AG04449 (cell line): ENCODE data around the gene TMEM256.
"Not testable (repeated sequence)": the region's sequence is repeated elsewhere in the genome, so short reads cannot be mapped to it uniquely, and the experiment has no call there.

Experiments
- CTCF ChIA-PET: fragments of 350-600 bp; formaldehyde crosslinking; extraction: SDS; loops from one replicate; lab custom pipeline; 2021; ENCODE audit warnings: antibody characterized with exemption; lab: Yijun Ruan, JAX
- POLR2A ChIA-PET: fragments of 400-600, 350-600 bp; formaldehyde crosslinking; extraction: SDS; loops from one replicate; lab custom pipeline; 2020; ENCODE audit warnings: antibody characterized with exemption, inconsistent platforms; lab: Yijun Ruan, JAX
- DNase-seq: peaks from one replicate; pipeline ENCODE4 v3.0.0-alpha.2; 2010; ENCODE audit warnings: low read depth, low spot score
- H3K4me3 ChIP-seq: 2 replicates; pipeline ENCODE4 v1.5.1; 2011; ENCODE audit warnings: low read depth, mild to moderate bottlenecking, control low read depth, low read length
- CTCF ChIP-seq: IDR thresholded peaks from one replicate; pipeline ENCODE4 v1.5.1; 2011; ENCODE audit warnings: mild to moderate bottlenecking, moderate library complexity, low read length, control low read depth, inconsistent platforms; ENCODE audit not compliant: insufficient read depth; ENCODE audit errors: missing control alignments

The TMEM256 gene

DNA sequence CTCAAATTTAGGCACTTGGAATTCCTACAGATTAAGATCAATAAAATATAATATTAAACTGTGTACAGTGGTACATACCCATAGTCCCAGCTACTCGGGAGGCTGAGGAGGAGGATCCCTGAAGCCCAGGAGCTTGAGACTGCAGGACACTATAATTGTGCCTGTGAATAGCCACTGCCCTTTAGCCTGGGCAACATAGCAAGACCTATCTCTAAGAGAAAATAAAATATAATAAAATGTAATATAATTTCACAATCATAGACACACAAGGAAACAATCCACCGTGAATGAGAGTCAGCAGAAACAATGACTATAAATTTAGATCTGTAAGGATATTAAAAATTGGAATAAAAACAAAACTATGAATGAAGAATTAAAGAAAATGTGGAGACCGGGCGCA is 33.0 kb downstream of the TMEM256 start:
- H3K4me3 ChIP-seq: no peak overlapping the region
- CTCF ChIA-PET: interaction anchor here (1.0 to 5.2 kb wide), 3 partner anchors 15 to 91 kb away, joined by 3 to 42 read pairs (median 3); partner anchors contain the start of gene TMEM95
- TF ChIP-seq CTCF: no peak
- POLR2A ChIA-PET: no interaction called here
- DNase-seq: no peak

DNA sequence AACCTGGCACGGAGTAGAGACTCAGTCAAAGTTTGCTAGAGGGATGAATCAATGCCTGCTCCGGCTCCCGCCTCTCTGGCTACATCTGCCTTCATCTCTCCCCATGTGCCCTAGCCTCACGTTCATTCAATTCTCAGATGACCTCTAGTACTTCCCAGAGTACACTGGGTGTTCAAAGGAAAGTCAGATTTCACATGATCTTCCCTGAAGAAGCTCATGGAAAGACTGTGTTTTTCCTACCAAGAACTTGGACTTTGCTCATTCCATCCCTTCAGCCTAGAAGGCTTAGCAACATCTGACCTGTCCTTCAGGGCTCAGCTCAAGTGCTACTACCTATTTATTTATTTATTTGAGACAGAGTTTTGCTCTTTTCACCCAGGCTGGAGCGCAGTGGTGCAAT is 34.1 kb downstream of the TMEM256 start:
- no peak overlapping the region for H3K4me3 ChIP-seq
- POLR2A ChIA-PET: no interaction called here
- DNase-seq: no peak
- CTCF ChIA-PET: interaction anchor here (1.2 to 5.2 kb wide), 3 partner anchors 10 to 18 kb away, joined by 3 to 42 read pairs (median 4); partner anchors contain the start of genes TMEM95 and TNK1
- TF ChIP-seq CTCF: no peak

DNA sequence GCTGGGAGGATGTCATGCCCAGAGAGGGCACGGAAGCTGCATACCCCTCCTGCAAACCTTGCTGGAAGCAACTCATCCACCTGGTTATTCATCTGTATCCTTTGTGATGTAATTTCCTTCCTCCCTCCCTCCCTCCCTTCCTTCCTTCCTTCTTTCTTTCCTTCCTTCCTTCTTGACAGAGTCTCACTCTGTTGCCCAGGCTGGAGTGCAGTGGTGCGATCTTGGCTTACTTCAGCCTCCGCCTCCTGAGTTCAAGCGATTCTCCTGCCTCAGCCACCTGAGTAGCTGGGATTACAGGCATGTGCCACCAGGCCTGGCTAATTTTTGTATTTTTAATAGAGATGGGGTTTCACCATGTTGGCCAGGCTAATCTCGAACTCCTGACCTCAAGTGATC is 35.3 kb downstream of the TMEM256 start:
- POLR2A ChIA-PET, DNase-seq, H3K4me3 ChIP-seq: not testable (repeated sequence)
- CTCF ChIA-PET: interaction anchor here (5.2 kb wide), 1 partner anchor 13 kb away, joined by 42 read pairs; the partner anchor contains the start of gene TMEM95

- no peak for DNase-seq
- no peak for TF ChIP-seq CTCF
- ChIA-PET POLR2A (interaction anchor here (0.7 kb wide), 1 partner anchor 15 kb away, joined by 3 read pairs; no protein-coding TSS in a partner anchor), CTCF (interaction anchor here (5.2 kb wide), 1 partner anchor 13 kb away, joined by 42 read pairs; the partner anchor contains the start of gene TMEM95)
- H3K4me3 ChIP-seq: no peak overlapping the region
Observed at GRCh38 chr17:7367918-7368598, 35.8 kb downstream of the TMEM256 start.

DNA sequence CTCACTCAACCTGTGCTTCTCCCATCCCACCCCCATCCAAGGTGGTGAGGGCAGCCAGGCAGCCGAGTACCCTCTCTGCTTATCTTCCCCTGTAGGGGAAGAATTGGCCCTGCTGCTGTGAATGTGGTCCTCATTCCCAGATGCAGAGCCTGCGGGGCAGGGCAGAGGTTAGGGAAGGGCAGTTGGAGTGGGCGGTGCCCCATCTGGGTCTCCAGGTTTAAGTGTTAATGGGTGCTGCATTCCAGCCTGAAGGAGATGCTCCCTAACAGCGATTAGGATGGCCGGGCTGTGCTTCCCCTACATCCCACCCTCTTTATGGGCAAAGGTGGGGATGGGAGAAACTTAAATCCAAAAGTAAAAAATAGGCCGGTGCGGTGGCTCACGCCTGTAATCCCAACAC is 36.8 kb downstream of the TMEM256 start:
- TF ChIP-seq CTCF: no peak
- ChIA-PET POLR2A (no interaction called here), CTCF (interaction anchor here (5.2 kb wide), 1 partner anchor 12 kb away, joined by 42 read pairs; the partner anchor contains the start of gene TMEM95)
- H3K4me3 ChIP-seq: no peak overlapping the region
- no peak for DNase-seq

- POLR2A ChIA-PET, DNase-seq: not testable (repeated sequence)
- CTCF ChIA-PET: interaction anchor here (1.6 kb wide), 1 partner anchor 10 kb away, joined by 13 read pairs; the partner anchor contains the start of gene TMEM95
Observed at GRCh38 chr17:7365963-7366362, 37.9 kb downstream of the TMEM256 start.

DNA sequence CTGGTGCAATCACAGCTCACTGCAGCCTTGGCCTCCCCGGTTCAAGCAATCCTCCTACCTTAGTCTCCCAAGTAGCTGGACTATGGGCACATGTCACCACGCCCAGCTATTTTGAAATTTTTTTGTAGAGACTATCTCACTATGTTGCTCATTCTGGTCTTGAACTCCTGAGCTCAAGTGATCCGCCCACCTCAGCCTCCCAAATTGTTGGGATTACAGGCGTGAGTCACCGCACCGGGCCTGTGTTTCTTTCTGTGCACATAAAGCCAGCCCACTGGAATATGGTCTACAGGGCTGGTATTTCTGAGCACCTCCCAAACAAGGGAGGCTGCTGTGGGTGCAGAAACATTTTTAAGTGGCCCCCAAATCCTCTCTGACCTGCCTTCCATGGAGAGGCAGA is 40.6 kb downstream of the TMEM256 start:
- TF ChIP-seq CTCF: no peak
- ChIA-PET CTCF (interaction anchor here (1.8 to 3.0 kb wide), 2 partner anchors 10 to 198 kb away, joined by 5 to 17 read pairs; partner anchors contain the start of genes KCTD11 and TMEM95), POLR2A (no interaction called here)
- DNase-seq: no peak
- no peak overlapping the region for H3K4me3 ChIP-seq

More at GRCh38 chr17:7365963-7366362, 37.9 kb downstream of the TMEM256 start:
- H3K4me3 ChIP-seq: not testable (repeated sequence)
